Measurements from ENCODE around the gene HPCAL1.

HPCAL1 gene

DNA sequence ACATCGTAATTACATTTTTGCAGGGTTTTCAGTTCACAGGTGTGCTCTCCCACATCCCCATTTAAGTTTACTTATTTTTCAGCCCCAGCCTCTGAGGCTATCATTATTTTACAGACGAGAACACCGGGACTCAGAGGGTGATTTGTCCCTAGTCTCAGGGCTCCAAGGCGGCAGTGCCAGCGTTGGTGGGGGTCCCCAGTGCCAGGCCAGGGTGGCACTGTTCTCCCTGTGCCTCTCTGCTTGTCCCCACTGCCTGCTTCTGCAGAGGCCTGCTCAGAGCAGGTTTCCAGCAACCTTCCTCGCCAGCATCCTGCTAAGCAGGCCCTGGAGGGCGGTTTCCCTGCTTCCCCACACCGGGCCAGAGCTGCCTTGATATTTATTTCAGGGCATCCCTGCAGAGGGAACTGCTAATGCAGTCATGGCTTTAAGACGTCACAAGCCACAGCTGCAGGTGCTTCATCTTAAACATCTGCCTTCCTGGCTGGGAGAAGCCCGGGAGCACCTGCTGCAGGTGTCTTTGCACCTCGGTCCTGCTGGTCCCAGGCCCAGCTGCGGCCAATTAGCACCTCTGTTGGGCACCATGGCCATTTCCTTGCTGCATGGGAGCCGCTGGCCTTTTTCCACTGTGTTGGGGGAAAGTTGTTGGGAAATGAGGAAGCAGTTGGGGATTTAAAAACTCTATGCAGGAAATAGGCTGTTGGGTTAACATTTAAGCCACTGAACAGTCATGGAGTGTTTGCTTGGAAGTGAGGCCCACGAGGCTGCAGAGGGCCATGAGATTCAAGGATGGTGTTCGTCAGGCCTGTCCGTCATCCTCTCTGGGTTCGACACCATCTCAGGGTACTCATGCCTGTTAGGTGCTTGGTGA lies 22.8 kb downstream of the HPCAL1 start:
- no peak for DNase-seq

DNA sequence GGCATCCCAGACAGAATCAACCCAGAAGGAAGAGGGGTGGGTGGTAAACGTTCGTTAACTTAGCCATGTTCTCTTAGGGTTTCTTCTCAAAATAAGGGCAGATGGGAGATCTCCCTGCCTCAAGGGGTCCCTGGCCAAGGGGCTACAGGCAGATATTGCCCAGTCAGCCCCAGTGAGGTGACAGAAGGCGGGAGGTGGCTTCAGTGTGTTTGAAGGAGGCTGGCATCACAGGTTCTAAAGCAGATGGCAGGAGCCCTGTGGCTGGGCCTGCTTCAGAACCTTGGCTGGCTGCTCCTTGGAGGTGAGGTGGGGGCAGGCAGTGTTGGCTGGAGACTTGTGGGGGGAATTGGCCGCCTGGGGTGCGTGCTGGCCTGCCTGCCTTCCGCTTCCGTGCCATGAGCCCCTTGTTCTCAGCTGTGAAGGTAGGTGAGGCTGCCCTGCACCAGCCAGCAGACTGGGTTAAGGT lies 23.5 kb downstream of the HPCAL1 start:
- no peak for DNase-seq

DNA sequence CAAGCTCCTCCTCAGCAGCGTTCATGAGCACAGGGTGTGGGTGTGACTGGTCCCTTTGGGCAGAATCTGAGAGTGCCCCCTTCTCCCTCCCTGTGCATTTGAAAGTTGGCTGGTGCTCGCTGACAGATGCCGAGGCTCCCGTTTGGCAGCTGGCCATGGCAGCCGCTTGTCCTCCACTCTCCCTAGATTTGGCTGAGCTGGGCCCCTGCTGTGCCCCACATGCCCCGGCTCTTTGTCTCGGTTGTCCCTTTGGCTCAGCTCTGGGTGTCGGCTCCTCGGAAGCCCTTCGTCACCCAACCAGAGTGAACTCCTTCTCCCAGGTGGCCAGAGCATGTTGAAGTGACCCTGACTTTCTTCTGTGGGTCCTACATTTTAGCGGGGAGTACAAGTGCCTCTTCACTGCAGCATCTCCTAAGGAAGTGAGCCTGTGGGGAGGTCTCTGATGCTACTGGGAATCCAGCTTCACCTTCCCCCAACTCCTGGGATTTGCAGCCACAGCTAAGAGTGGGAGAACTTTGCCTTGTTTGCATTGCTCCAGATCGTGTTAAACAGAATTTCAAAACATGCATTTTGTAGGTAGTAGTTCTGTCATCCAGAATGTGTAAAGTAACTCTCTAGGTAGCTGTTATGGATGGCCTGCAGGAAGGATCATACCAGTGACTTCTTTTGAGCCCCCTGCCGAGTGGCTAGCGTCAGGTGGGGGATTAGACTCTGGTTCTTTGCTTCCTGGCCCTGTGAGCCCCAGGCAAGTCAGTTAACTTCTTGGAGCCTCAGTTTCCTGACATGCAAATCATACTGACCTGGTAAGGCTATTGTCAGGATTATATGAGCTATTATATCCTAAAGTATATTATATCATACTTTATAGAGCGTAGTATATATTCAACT lies 24.2 kb downstream of the HPCAL1 start:
- no peak for DNase-seq

DNA sequence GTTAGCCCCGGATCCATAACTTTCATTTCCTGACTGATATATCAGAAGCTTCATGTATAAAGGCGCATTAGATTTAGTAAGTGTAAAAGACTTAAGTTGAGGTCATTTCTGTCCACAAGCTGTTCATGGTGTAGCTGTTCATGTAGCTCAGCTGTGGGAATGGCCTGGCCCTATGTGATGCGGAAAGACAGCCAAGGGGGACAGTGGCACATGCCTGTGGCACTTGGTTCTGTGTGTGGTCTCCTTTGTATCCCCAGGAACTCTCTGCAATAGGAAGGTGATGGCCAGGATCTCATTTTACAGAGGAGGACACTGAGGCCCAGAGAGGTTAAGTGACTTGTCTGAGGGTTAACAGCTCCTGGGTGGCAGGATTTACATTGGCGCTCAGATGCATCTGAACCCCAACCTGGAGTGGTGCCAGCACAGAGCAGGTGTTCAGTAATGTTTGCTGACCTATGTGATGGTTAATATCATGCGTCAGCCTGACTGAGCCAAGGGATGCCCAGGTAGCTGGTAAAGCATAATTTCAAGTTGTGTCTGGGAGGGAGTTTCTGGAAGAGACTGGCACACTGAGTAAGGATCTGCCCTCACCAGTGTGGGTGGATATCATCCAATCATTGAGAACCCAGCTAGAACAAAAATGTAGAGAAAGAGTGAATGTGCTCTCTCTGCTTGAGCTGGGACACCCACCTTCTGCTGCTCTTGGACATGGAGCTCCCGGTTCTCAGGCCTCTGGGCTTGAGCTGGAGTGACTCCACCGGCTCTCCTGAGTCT lies 25.4 kb downstream of the HPCAL1 start:
- DNase-seq, result no peak

DNA sequence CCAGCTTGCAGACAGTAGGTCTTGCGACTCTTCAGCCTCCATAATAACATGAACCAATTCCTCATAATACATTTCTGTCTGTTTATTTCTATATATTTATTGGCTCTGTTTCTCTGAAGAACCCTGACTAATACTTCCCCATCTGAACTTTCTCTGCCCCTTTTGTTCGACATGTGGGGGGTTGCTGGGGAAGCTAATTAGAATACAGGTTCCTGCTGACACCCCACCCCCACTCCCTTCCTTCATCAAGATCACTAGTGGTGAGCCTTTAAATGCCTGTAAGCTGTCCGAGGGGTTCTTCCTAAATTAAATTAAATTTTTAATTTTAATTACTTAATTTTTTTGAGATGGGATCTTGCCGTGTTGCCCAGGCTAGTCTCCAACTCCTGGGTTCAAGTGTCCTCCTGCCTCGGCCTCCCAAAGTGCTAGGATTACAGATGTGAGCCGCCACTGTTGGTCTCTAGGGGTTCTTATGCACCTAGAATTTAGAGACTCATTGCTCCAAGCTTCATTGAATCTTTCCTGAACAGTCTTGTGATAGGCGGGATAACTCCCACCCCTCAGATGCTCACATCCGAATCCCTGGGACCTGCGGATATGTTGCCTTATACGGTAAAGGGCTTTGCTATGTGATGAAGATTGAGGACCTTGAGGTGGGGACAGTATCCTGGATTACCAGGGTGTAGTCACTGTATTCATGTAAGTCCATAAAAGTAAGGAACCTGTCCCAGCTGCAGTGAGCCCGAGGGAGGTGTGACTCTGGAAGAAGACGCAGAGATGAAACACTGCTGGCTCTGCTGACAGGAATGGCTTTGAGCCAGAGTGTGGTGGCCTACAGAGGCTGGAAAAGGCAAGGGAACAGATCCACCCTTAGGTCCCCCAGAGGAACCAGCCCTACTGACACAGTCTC lies 26.2 kb downstream of the HPCAL1 start:
- DNase-seq, result no peak

DNA sequence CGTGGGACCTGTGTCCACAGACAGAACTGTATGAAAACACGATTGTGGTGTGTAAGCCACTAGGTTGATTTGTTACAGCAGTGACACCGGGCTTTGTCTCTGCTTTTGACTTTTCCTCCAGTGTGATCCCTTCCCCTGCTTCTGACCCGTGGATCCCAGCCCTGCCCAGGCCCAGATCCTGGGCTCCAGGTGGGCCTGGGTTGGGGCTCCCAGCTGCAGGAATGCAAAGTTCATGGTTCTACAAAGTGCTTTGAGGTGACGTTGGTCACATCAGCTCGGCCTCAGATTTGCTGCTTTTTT lies 26.8 kb downstream of the HPCAL1 start:
- no peak for DNase-seq

DNA sequence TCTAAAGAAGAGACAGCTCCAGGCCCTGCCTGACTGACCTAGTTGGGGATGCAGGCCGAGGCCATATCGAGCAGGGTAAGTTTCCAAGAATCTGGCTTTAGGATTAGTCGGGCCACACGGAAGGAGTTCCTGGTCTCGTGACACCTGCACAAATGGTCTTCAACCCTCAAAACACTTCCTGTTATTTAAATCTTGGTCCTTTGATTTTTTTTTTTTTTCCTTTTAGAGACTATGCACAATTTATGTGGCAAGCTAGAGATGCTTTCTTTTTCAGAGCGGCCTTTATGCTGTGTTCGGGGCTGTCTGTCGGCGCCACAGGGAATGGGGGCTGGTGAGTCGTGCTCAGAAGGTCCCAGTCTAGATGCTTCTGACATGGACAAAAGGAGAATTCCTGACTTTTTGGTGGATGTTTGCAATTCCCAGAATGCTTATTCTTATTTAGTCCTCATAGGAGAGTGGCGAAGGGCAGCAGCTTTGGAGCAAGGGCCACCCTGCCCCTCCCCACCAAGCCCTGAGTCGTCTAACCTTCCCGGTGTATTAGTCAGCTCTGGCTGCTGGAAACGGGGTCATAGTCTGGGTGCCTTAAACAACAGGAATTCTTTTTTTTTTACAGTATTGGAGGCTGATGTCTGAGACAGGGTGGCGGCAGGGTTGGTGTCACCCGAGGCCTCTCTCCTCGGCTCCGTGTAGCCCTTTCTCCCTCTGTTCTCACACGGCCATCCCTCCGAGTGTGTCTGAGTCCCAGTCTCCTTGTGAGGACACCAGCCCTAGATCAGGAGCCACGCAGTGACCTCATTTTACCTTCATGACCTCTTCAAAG lies 27.4 kb downstream of the HPCAL1 start:
- DNase-seq, result peak; percentile 68

DNA sequence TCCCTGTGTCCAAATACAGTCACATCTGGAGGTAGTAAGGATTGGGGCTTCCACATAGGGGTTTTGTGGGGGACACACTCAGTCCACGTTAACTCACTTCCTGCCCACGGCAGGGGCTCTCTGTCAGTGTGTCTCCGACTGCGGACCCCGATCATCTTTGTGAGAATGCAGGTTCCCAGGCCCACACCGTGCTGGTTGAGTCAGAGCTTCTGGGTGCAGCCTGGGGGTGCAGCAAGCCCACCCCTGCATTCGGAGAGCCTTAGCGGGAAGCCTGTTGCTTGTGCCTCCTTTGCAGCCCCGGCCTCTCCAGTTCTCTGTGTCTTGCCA lies 28.0 kb downstream of the HPCAL1 start:
- DNase-seq, result no peak

DNA sequence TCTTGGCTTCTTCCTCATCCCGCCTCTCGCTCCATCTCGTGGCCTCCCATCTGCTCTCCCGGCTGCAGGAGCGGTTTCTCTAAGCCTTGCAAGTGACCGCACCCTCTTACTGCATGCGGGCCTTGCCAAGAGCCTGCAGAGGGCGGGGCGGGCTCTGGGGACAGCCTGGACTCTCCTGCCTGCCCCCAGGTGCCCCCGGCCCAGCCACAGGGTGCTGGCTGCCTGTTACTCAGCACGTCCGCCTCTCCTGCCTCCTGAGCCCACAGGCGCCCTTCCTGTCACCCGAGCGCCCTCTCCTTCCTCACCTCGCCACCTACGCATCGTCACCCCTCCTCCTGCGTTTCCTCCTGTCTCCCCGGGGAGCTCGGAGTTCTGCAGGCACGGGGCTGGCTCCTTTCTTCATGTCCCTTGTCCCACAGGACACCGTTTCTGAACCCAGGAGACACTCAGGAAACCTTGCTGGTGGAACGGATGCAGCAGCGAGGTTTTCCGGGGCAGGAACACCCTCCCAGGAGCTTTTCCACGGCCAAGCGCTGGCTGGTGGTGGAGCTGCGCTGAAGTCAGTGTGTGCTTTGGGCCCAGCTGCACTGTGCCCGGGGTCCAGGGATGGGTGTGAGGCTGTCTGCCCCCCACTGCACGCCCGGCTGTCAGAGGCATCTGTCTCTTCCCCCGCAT lies 28.5 kb downstream of the HPCAL1 start:
- DNase-seq, result peak; percentile 88

DNA sequence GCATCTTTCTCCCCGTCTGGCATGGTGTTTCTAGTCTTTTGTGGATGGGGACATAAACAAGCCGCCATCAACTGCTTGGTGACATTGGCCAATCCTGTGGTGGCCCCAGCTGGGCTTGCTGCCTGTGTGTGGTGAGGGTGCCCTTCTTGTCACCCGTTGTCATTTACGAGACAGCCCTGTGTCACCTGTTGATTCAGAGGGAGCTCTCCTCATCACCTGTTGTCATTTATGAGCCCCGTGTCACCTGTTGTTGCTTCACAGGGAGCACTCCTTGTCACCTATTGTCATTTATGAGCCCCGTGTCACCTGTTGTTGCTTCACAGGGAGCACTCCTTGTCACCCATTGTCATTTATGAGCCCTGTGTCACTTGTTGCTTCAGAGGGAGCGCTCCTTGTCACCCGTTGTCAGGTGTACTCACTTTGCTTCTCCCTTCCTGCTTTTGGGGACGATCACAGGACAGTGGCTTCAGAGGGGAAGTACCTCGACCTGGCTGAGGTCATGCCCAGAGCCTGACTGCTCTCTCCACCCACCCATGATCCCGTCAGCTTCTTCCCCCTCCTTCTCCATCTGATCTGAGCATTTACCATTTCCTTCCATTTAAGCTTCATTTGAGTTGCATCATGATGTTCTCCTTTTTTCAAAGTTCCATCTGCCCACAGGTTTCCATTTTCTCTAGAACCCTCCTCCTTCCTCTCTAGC lies 29.1 kb downstream of the HPCAL1 start:
- DNase-seq, result peak; percentile 78

DNA sequence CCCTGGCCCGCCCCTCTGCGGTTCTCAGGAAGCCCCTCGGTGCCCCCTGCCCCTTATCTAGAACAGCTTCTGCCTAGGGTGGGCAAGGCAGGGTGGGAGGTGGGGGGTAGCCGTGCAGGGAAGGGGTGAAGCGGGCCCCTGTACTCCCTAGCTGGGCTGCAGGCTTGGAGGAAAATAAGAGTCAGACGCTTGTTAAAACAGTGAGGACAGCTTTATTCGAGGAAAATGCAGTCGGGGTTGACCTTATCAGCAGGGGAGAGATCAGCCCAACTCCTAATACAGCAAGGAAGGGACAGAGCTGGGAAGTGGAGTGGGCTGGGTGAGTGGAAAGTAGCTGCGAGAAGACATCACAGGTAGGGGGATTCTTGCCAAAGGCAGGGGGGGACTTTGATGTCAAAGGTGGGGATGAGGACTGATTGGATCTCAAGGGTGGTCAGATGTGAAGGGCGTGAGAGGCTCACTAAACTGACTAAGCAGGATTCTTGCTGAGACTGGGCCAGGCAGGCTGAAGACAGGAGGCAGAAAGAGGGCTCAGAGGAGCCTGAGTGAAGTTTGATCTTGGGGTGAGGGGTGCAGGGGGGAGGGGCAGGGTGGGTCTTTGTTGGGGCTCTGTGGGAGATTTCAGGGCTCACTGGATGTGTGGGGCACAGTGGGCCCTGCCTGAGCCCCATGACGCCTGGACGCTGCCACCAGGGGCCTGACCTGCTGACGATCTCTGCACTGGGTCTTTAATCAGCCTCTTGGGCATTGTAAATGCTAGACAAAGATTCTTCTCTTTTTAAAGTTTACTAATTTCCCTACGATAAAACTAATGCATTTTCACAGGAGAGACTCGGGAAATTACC lies 29.9 kb downstream of the HPCAL1 start:
- no peak for DNase-seq

DNA sequence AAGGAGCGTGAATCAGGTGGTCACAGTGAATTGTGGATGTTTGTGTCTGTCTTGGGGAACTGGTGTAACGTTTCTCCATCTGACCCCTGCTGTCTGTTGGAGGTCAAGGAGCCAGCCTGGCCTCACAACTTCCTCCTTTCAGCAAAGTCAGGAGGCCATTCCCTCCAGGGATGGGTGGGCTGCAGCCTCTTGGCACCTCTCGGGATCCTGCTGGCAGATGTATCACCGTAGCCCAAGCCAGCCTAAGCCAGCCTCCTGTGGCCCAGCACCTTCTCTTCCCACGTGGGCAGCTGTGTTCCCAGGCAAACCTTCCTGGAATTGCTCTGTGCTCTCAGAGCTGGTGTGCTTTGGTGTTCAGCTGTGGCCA lies 30.5 kb downstream of the HPCAL1 start:
- no peak for DNase-seq

DNA sequence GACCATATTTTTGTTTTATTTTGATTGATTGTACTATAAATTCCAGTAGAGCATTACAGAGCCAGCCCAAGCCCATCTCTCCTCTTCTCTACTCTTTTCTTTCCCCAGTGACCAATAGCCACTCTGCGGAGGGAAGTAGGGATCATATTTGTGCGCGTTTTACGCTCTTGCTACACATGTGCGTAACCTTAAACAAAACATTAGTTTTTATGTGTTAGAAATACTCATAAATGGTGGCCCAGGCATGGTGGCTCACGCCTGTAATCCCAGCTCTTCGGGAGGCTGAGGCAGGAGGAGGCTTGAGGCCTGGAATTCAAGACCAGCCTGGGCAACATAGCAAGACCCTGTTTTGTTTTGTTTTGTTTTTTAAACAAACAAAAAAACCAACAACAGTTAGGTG lies 31.3 kb downstream of the HPCAL1 start:
- DNase-seq, result no peak

DNA sequence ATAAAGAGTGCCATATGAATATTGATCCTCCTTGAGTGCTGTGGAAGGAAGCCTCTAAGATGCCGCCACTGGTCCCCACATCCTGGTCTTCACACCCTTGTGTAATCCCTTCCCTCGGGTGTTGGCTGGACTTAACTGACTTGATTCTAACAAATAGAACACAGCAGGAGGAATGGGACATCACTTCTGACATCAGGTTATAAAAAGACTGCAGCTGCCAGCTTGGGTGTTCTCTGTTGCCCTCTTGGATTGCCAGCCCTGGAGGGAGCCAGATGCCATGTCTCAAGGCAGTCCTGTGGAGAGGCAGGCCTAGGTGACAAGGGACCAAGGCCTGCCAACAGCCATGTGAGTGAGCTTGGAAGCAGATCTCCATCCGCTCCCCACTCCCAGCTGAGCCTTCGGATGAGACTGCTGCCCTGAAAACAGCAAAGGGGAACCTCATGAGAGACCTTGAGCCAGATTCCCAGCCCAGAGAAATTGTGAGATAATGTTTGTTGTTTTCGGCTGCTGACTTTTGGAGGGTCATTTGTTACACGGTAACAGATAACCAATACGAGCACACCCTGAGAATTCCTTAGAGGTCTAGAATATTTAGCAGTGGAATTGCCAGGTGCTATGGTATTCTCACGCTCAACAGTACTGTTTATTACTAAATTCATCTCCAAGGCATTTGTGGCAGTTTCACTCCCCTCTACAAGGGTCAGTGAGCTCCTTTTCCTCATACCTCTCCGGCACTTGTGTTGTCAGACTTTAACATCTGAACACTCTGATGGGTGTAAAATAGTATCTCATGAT lies 32.5 kb downstream of the HPCAL1 start:
- DNase-seq, result no peak

DNA sequence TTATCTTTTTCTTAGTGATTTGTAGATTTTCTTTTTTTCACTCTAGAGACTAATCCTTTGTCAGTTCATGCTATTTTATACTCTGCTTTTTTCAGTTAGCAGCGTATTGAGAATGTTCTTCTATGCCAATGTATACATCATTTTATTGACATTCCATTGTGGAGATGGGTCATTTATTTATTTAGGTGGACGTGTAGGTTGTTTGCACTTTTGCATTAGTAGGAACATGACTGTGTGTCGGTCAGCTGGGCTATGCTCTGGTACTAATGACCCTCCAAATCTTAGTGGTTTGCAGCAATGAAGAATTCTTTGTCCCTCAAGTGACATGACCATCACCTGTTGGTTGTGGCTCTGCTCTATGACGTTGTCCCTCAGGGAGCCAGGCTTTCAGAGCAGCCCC lies 33.6 kb downstream of the HPCAL1 start:
- DNase-seq, result no peak

DNA sequence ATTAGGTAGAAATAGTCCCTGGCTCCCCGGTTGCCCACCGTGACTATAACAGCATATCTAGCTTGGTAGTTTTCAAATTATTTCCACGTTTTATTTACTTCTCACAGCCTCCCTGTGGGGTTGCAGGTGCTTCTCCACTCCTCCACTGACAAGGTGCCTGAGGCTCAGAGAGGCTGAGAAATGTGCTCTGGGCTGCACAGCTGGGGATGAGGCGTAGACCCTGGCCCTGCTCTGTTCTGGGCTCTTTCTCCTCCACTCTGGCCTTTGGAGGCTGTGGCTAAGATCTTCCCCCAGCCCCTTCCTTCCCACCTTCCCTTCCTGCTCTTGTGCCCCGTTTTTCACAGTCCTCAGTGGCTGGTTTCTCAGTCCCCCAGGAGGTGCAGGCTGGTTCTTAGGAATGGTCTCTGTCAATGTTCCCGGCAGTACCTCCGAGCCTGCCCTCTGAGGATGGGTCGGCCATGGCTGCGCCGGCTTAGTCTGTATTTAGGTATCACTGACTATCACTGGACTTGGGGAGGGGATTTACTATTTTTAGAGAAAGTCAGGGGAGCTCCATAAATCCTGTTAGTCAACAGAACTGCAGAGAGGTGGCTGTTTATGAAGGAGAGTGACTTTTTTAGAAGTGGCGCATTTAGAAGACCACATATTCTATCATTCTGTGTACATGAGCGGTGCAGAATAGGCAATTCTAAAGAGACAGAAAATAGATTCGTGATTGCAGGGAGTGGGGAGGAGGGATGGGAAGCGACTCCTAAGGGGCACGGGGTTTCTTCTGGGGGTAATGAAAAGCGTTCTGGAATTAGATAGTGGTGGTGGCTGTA lies 35.0 kb downstream of the HPCAL1 start:
- DNase-seq, result no peak

All from activated effector memory CD4-positive, alpha-beta T cell treated with anti-CD3 and anti-CD28 coated beads, Interleukin-2, amount 50 U/mL, for 16 hours (primary cell).